GM11168 (cell line): Measurements from ENCODE around the gene DHX34.
"Not testable (repeated sequence)": the region's sequence is repeated elsewhere in the genome, so short reads cannot be mapped to it uniquely, and the experiment has no call there.

Experiments used
- in situ Hi-C: fragments of 300-500 bp; cut with MboI; formaldehyde crosslinking; loops from one replicate; pipeline ENCODE4 v1.12.0; 2022; ENCODE audit warnings: low sequenced_read_pairs; ENCODE audit not compliant: unreplicated experiment

Gene DHX34

GRCh38 chr19:47324502-47324901 is 24.6 kb upstream of the DHX34 start:
- in situ Hi-C loops, result no loop called here

GRCh38 chr19:47330466-47330869 is 18.6 kb upstream of the DHX34 start:
- in situ Hi-C loops, result no loop called here

- in situ Hi-C loops, result no loop called here
Observed at GRCh38 chr19:47331490-47331889, 17.6 kb upstream of the DHX34 start.

- in situ Hi-C loops, result no loop called here
Observed at GRCh38 chr19:47331931-47332547, 17.1 kb upstream of the DHX34 start, which contains the start of gene C5AR2. Gene C5AR2 (plus strand): TSS chr19:47332175. CDS start chr19:47340800, 8,625 bp downstream.

- in situ Hi-C loops, result not testable (repeated sequence)
Observed at GRCh38 chr19:47336765-47337718, 12.1 kb upstream of the DHX34 start.

- in situ Hi-C loops, result no loop called here
Observed at GRCh38 chr19:47339196-47339880, 9.8 kb upstream of the DHX34 start.

- in situ Hi-C loops, result no loop called here
Observed at GRCh38 chr19:47340477-47341208, 8.5 kb upstream of the DHX34 start.

- in situ Hi-C loops, result no loop called here
Observed at GRCh38 chr19:47341734-47342133, 7.4 kb upstream of the DHX34 start.

GRCh38 chr19:47343194-47343802 is 5.8 kb upstream of the DHX34 start:
- in situ Hi-C loops, result no loop called here

GRCh38 chr19:47344425-47344824 is 4.7 kb upstream of the DHX34 start:
- in situ Hi-C loops, result no loop called here

GRCh38 chr19:47346024-47346423 is 3.1 kb upstream of the DHX34 start:
- in situ Hi-C loops, result not testable (repeated sequence)

GRCh38 chr19:47350630-47351029 is 1.5 kb downstream of the DHX34 start:
- in situ Hi-C loops, result no loop called here

- in situ Hi-C loops, result no loop called here
Observed at GRCh38 chr19:47351548-47351947, 2.4 kb downstream of the DHX34 start.

- in situ Hi-C loops, result no loop called here
Observed at GRCh38 chr19:47352095-47352494, 3.0 kb downstream of the DHX34 start.

- in situ Hi-C loops, result no loop called here
Observed at GRCh38 chr19:47353307-47353712, 4.2 kb downstream of the DHX34 start.

- in situ Hi-C loops, result no loop called here
Observed at GRCh38 chr19:47356900-47357299, 7.8 kb downstream of the DHX34 start.

- in situ Hi-C loops, result no loop called here
Observed at GRCh38 chr19:47357788-47358680, 8.9 kb downstream of the DHX34 start.

- in situ Hi-C loops, result no loop called here
Observed at GRCh38 chr19:47358936-47359335, 9.8 kb downstream of the DHX34 start.

GRCh38 chr19:47362321-47362720 is 13.2 kb downstream of the DHX34 start:
- in situ Hi-C loops, result no loop called here
